Ammon's horn (tissue), 1 donor: ENCODE measurements around the gene COQ10B.
A peak's percentile ranks its signal among the peaks of the same experiment; 100 is the strongest.

Experiments
- DNase-seq: peaks from one replicate; pipeline ENCODE4 v3.0.0-alpha.2; 2016; ENCODE audit warnings: low spot score

Gene COQ10B

DNA sequence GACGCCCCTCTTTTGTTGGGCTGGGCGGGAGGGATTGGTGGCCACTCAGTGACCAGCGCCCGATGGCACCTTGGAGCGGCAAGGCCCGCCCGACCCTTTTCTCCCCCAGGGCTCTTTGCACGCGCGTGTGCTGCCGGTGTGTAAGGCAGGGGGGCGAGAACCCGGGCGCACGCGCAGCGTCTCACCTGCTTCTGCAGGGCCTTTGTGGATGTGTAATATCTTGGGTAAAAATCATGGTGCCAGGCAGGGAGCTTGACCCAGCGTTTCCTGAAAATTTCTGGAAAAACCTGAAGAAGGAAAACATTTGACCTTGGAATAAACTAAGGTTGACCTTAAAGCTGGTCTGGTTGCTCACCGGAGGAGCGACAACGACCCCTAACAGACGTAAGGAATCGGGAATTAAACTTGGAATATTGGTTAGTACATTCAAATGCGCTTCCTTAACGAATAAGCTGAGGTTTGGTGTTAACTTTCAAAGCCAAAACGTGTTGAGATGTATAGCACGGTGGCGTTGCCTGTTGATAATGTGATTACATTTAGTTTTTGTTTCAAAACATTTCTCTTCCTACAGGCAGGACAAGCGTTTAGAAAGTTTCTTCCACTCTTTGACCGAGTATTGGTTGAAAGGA is 47.3 kb downstream of the COQ10B start:
- peak; percentile 17 for DNase-seq

- DNase-seq: no peak
Observed at GRCh38 chr2:197502201-197502600, 48.8 kb downstream of the COQ10B start.

DNA sequence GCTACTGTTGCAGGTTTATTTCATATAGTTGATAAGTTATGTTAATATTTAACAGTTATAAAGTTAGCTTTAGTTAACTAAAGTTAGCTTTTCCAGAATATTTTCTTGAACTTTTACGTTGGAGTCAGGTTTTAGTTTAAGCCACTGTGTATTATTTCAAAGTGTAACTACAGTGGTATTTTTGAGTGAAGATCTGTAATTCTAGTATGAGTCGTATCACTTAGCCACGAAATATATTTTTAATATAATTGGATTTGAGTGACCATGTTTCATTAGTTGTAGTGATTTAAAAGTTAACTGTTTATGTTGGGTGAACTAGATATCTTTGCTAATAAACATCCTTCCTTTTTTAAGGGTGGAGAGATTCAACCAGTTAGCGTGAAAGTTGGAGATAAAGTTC is 49.3 kb downstream of the COQ10B start:
- DNase-seq: no peak

DNA sequence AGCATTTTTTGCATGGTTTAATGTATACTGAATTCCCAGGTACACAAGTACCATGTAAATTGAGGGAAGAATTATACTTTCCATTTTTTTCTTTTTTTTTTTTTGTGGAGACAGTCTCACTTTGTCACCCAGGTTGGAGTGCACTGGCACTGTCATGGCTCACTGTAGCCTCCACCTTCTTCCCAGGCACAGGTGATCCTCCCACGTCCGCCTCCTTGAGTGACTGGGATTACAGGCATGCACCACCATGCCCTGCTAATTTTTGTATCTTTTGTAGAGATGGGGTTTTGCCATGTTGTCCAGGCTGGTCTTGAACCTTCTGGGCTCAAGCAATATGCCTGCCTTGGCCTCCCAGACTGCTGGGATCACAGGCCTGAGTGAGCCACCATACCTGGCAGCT is 50.6 kb downstream of the COQ10B start:
- no peak for DNase-seq

- no peak for DNase-seq
Observed at GRCh38 chr2:197504512-197504911, 51.2 kb downstream of the COQ10B start.

DNA sequence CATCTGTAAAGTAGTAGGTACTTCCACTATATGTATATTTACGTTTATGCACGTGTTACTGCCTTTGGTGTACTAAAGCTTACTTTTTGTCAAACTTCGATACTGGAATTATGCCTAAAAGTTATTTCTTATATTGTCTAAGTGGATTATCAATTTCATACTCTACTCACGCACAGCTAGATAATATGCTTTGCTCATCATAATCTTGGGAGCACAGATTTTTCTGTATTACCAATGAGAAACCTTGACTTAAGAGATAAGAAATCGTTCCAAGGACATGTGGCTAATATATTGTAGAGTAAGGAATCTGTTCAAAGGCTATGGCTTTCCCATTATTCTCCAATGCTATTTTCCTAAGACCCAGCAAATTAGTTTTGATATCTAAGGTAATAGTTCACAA is 53.3 kb downstream of the COQ10B start:
- no peak for DNase-seq

DNA sequence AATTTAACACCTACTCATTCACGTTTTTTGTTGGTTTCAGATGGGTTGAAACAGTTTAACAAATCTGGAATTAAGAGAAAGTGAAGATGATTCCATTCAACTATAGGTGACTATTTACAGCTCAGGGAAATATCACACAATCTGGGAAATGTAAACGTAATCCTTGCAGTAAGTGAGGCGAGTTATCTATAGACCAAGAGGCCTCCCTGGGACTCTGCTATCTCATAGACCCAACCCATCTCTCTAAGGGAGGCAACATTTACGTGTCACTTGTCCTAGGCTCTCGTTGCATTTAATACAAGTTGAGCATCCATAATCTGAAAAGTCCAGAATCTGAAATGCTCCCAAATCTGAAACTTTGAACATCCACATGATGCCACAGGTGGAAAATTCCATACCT is 60.6 kb downstream of the COQ10B start:
- DNase-seq: no peak

DNA sequence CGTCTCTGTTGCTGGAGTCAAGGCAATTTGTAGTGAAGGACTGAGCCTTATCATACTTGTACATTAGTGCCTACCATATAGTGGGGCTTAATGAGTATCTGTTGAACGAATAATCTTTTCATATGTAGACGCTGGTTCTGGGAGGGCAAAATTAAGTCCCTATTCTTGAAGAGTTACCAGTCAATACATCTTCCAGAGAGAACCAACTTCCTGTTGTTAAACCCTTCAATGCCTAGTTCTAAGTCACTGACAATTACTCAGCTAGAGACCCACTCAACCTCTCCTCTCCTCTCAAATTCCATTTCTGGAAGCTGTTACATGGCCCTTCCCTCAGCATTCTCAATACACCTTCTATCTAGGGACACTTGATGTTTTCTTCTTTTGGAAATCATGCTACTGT is 61.4 kb downstream of the COQ10B start:
- peak; percentile 10 for DNase-seq

GRCh38 chr2:197515315-197515738 is 62.0 kb downstream of the COQ10B start:
- no peak for DNase-seq

- peak; percentile 97 for DNase-seq
Observed at GRCh38 chr2:197515739-197516392, 62.5 kb downstream of the COQ10B start, which contains the start of gene MOB4. TSS of gene MOB4 (plus strand) at chr2:197516066. CDS start at chr2:197516087, 21 bp downstream.

DNA sequence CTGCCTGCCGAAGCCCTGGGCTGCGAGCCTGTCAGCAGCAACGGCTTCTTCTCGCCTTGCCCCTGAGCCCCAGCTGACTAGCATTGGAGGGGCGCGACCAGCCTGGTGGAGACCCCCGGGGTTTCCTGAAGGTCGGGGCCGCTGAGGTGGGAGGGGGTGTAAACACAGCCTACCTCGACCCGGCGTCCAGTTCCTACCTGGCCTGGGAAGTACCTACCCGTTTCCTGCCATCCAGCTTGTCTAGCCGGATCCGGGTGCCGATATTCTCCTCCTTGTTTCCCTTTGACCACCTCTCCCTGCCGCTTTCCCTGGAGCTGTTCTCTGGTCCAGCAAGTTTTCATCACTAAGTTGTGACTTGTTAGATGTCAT is 63.0 kb downstream of the COQ10B start:
- DNase-seq: peak; percentile 39

DNA sequence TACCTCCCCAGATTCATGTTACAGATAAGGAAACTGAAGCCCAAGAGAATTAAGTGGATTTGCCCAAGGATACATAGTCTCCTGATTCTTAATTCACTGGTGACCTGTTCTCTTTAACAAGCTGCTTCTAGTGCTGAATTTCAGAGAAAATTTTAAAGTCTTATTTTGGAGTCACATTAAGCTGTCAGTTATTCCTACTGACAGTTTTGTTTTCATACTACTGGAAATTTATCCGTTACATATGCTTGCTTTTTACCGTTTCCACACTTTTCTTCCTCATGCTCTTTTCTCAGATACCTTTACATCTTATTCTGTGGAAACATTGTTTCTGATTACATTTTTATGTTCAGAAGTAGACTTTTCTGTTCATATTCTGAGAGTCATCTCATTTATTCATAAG is 63.8 kb downstream of the COQ10B start:
- DNase-seq: no peak
